Measurements from ENCODE around the gene SERPINE3.

SERPINE3 gene

DNA sequence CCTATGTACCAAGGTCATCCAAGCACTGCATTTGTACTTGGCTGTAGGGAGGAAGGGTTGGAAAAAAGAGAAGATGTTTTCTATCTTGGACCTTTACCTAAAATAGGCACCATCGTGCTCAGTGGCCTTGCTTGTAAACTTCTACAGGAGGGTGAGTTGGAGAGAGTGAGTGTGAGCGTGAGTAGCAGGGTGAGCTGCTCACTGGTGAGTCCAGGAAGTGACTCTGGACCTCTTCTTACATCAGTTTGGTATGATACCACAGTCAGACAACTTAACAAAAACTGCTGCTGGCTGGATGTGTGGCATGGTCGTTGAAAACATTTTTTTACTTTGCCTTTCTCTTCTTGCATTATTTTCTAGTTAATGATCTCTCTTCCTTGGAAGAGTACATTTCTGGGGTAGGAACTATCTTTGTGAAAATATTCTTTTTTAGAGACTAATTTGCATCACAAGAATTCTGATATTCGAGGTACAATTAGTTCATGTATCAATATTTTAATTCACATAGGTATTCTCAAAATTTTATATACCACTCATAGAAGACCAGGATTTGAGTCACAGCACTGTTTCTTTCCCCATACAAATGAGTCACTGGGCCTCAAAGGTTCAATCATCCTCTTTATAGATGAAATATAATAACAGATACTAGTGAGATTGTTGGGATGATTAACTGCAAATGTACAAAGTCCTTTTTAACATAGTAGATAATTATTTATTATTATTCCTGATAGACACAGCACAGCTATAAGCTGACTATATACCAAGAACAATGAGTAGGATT, 651 bp downstream of the SERPINE3 start:
- H3K27ac Mint-ChIP-seq, result no peak overlapping the region
- H3K4me1 Mint-ChIP-seq (ENCODE audit: low read depth), result no peaks in the 10 kb centered on the region
- H3K4me3 Mint-ChIP-seq, result no peak overlapping the region
- H3K36me3 Mint-ChIP-seq (ENCODE audit: low read depth), result no peaks in the 10 kb centered on the region
- no peaks in the 10 kb centered on the region for H3K27me3 Mint-ChIP-seq
- no peaks in the 10 kb centered on the region for H3K9me3 Mint-ChIP-seq

DNA sequence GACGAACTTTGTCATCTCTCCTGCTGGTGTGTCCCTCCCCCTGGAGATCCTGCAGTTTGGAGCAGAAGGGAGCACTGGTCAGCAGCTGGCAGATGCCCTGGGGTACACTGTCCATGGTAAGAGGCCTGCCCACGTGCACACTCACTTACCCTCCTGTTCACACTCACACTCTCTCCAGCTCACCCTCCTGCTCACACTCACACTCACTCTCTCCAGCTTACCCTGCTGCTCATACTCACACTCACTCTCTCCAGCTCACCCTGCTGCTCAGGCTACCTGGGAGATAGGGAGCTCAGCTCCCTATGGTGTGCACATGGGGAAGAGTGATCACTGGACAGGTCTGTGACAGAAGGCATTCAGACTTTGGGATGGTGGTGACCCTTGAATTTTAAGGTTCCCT, 1.7 kb downstream of the SERPINE3 start:
- no peak overlapping the region for H3K27ac Mint-ChIP-seq
- H3K9me3 Mint-ChIP-seq, result no peaks in the 10 kb centered on the region
- no peaks in the 10 kb centered on the region for H3K4me1 Mint-ChIP-seq (ENCODE audit: low read depth)
- H3K4me3 Mint-ChIP-seq, result no peak overlapping the region
- H3K36me3 Mint-ChIP-seq (ENCODE audit: low read depth), result no peaks in the 10 kb centered on the region
- no peaks in the 10 kb centered on the region for H3K27me3 Mint-ChIP-seq

DNA sequence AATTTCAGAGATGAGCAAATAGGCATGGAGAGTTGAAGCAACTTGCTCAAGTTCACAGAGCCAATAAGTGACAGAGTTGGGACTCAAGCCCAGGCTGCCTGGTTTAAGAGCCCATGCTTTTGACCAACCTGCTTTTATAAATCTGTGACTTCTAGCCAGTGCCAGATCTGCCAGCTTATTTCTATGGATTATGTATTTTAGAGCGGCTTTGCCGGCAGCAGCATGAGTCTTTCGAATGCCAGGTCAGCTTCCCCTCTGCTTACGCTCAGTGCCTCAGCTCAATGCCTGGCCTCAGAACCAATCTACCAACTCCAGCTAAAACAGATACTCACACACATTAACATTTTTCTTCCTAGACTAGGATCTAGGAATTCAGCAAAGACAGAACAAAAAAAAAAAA, 2.3 kb downstream of the SERPINE3 start:
- no peak overlapping the region for H3K27ac Mint-ChIP-seq
- no peak overlapping the region for H3K4me3 Mint-ChIP-seq
- H3K4me1 Mint-ChIP-seq (ENCODE audit: low read depth), result no peaks in the 10 kb centered on the region
- H3K27me3 Mint-ChIP-seq, result no peaks in the 10 kb centered on the region
- H3K36me3 Mint-ChIP-seq (ENCODE audit: low read depth), result no peaks in the 10 kb centered on the region
- no peaks in the 10 kb centered on the region for H3K9me3 Mint-ChIP-seq

DNA sequence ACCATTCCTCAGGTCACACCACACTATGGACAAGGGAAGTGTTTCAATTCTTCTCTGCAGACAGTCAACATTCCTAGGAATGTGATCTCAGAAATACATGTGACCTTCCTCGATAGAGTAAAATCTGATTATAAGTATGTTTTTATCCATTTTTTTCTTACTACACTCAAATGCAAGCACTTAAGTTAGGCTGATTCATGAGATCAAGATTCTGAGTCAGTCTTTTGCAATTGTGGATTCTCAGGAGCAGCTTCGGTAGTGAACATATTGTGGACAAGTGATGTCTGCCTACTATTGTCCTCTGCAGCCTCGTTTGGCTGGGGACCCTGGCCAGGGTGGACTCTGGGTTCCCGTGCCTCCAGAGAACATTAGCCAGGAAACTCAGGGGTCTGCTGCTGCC, 3.2 kb downstream of the SERPINE3 start:
- H3K27me3 Mint-ChIP-seq, result no peaks in the 10 kb centered on the region
- no peaks in the 10 kb centered on the region for H3K36me3 Mint-ChIP-seq (ENCODE audit: low read depth)
- H3K4me1 Mint-ChIP-seq (ENCODE audit: low read depth), result no peaks in the 10 kb centered on the region
- H3K27ac Mint-ChIP-seq, result no peak overlapping the region
- no peaks in the 10 kb centered on the region for H3K9me3 Mint-ChIP-seq
- no peak overlapping the region for H3K4me3 Mint-ChIP-seq

DNA sequence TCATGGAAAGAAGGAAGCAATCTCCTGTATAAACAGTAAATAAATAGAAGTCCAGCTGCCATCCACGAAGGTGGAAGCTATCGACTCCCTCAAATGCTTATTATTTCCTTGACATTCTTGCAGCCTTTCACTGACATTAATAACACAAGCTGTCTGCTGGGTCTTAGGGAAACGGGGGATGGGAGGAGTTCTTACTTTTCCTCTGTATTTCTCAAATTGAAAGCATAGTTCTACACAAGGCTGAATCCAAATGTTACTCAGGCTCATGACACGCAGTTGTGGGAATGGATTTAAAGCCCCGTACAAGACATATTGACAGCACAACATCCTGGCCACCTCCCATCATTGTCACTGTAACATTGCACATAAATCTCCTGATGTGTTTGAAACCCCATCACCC, 4.0 kb downstream of the SERPINE3 start:
- no peaks in the 10 kb centered on the region for H3K9me3 Mint-ChIP-seq
- H3K4me1 Mint-ChIP-seq (ENCODE audit: low read depth), result no peaks in the 10 kb centered on the region
- H3K36me3 Mint-ChIP-seq (ENCODE audit: low read depth), result no peaks in the 10 kb centered on the region
- no peaks in the 10 kb centered on the region for H3K27me3 Mint-ChIP-seq
- no peak overlapping the region for H3K4me3 Mint-ChIP-seq
- H3K27ac Mint-ChIP-seq, result no peak overlapping the region

- no peaks in the 10 kb centered on the region for H3K9me3 Mint-ChIP-seq
- peaks cover 4% of the 10 kb centered on the region for H3K36me3 Mint-ChIP-seq (ENCODE audit: low read depth)
- no peaks in the 10 kb centered on the region for H3K27me3 Mint-ChIP-seq
- H3K4me3 Mint-ChIP-seq, result no peak overlapping the region
- no peaks in the 10 kb centered on the region for H3K4me1 Mint-ChIP-seq (ENCODE audit: low read depth)
- no peak overlapping the region for H3K27ac Mint-ChIP-seq
Observed at GRCh38 chr13:51346397-51346796, 6.9 kb downstream of the SERPINE3 start.

GRCh38 chr13:51347099-51347498, 7.6 kb downstream of the SERPINE3 start:
- H3K4me3 Mint-ChIP-seq, result no peak overlapping the region
- H3K36me3 Mint-ChIP-seq (ENCODE audit: low read depth), result peaks cover 4% of the 10 kb centered on the region
- no peak overlapping the region for H3K27ac Mint-ChIP-seq
- no peaks in the 10 kb centered on the region for H3K27me3 Mint-ChIP-seq
- no peaks in the 10 kb centered on the region for H3K9me3 Mint-ChIP-seq
- no peaks in the 10 kb centered on the region for H3K4me1 Mint-ChIP-seq (ENCODE audit: low read depth)

DNA sequence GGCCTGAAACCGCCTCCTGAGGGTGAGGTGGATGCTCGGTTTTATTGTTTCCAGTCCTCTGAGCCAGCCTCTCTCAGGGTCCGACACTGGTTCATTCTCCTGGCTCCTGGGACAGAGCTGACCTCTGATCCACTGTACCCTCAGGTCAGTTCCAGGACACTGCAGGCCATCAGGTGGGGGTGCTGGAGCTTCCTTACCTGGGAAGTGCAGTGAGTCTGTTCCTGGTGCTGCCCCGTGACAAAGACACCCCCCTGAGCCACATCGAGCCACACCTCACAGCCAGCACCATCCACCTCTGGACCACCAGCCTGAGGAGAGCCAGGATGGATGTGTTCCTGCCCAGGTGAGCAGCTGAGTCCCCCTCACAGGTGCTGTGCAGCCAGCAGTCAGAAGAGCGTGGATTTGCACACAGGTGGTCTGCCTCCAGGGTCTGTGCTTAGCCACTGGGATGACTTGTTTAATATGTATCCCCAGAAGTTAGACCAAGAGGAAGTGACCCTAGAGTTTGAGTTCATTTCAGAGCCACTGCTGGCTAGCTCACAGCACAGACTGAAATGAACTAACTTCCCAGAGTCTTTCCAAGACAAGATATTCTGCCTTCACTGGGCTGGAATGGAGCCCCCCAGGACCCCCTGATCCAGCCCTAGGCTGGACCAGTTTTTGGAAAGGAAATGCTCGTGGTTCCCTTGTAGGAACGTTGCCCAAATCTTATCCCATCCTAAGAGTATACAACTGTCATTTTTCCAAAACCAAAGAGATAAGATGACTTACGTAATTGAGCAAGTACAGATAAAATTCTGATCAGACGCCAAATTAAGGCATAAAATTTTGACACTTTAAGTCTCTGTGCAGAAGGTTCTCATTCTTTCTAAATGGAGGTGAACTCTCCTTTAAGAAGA, 8.8 kb downstream of the SERPINE3 start:
- Mint-ChIP-seq H3K4me1 (ENCODE audit: low read depth) (no peaks in the 10 kb centered on the region), H3K27ac (no peak overlapping the region), H3K4me3 (no peak overlapping the region), H3K27me3 (no peaks in the 10 kb centered on the region), H3K36me3 (ENCODE audit: low read depth) (peaks cover 10% of the 10 kb centered on the region), H3K9me3 (no peaks in the 10 kb centered on the region)

DNA sequence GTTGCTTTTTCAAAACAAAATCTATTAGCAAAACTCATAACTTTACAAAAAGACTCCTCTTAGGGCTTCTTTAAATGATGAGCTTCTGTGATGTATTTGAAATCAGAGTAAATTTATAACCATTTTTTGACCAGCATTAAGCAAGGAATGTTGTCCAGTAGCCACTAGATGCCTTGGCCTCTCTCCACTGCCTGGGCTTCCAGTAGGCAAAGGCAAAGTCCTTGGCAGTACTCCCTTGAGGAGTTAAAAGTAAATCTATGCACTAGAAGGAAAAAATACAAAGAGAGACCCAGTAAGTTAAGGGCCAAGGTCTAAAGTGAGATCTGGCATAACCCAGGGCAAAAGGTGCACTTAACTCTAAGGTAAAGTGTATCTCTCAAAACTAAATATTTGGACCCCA, 9.5 kb downstream of the SERPINE3 start:
- Mint-ChIP-seq H3K4me1 (ENCODE audit: low read depth) (no peaks in the 10 kb centered on the region), H3K27ac (no peak overlapping the region), H3K36me3 (ENCODE audit: low read depth) (peaks cover 10% of the 10 kb centered on the region), H3K27me3 (no peaks in the 10 kb centered on the region), H3K4me3 (no peak overlapping the region), H3K9me3 (no peaks in the 10 kb centered on the region)

GRCh38 chr13:51355217-51355616, 15.7 kb downstream of the SERPINE3 start:
- H3K27ac Mint-ChIP-seq, result no peak overlapping the region
- H3K4me1 Mint-ChIP-seq (ENCODE audit: low read depth), result no peaks in the 10 kb centered on the region
- no peaks in the 10 kb centered on the region for H3K27me3 Mint-ChIP-seq
- peaks cover 10% of the 10 kb centered on the region for H3K36me3 Mint-ChIP-seq (ENCODE audit: low read depth)
- H3K9me3 Mint-ChIP-seq, result no peaks in the 10 kb centered on the region
- H3K4me3 Mint-ChIP-seq, result no peak overlapping the region

GRCh38 chr13:51357928-51358595, 18.6 kb downstream of the SERPINE3 start:
- Mint-ChIP-seq H3K9me3 (no peaks in the 10 kb centered on the region), H3K27me3 (no peaks in the 10 kb centered on the region), H3K4me1 (ENCODE audit: low read depth) (peaks cover under 1% of the 10 kb centered on the region), H3K27ac (no peak overlapping the region), H3K4me3 (no peak overlapping the region), H3K36me3 (ENCODE audit: low read depth) (peaks cover 20% of the 10 kb centered on the region)

GRCh38 chr13:51359352-51359751, 19.9 kb downstream of the SERPINE3 start:
- Mint-ChIP-seq H3K9me3 (no peaks in the 10 kb centered on the region), H3K27me3 (no peaks in the 10 kb centered on the region), H3K27ac (no peak overlapping the region), H3K4me3 (no peak overlapping the region), H3K4me1 (ENCODE audit: low read depth) (peaks cover 12% of the 10 kb centered on the region), H3K36me3 (ENCODE audit: low read depth) (peaks cover 29% of the 10 kb centered on the region)

GRCh38 chr13:51360489-51360888, 21.0 kb downstream of the SERPINE3 start:
- no peak overlapping the region for H3K4me3 Mint-ChIP-seq

GRCh38 chr13:51361106-51361505, 21.6 kb downstream of the SERPINE3 start:
- Mint-ChIP-seq H3K36me3 (ENCODE audit: low read depth) (peaks cover 44% of the 10 kb centered on the region), H3K27me3 (no peaks in the 10 kb centered on the region)

More at GRCh38 chr13:51360489-51360888, 21.0 kb downstream of the SERPINE3 start:
- no peaks in the 10 kb centered on the region for H3K27me3 Mint-ChIP-seq
- H3K27ac Mint-ChIP-seq, result no peak overlapping the region
- peaks cover 40% of the 10 kb centered on the region for H3K36me3 Mint-ChIP-seq (ENCODE audit: low read depth)
- H3K9me3 Mint-ChIP-seq, result no peaks in the 10 kb centered on the region
- H3K4me1 Mint-ChIP-seq (ENCODE audit: low read depth), result peaks cover 18% of the 10 kb centered on the region

GRCh38 chr13:51363625-51364024, 24.1 kb downstream of the SERPINE3 start:
- no peak overlapping the region for H3K4me3 Mint-ChIP-seq
- H3K27ac Mint-ChIP-seq, result no peak overlapping the region
- H3K4me1 Mint-ChIP-seq (ENCODE audit: low read depth), result peaks cover 18% of the 10 kb centered on the region
- H3K9me3 Mint-ChIP-seq, result no peaks in the 10 kb centered on the region
- H3K36me3 Mint-ChIP-seq (ENCODE audit: low read depth), result peaks cover 62% of the 10 kb centered on the region
- no peaks in the 10 kb centered on the region for H3K27me3 Mint-ChIP-seq

More at GRCh38 chr13:51361106-51361505, 21.6 kb downstream of the SERPINE3 start:
- H3K4me1 Mint-ChIP-seq (ENCODE audit: low read depth), result peaks cover 18% of the 10 kb centered on the region
- no peaks in the 10 kb centered on the region for H3K9me3 Mint-ChIP-seq
- H3K4me3 Mint-ChIP-seq, result no peak overlapping the region
- no peak overlapping the region for H3K27ac Mint-ChIP-seq
